ENCODE data around the gene ARHGDIG.

GRCh38 chr16:240559-240958 lies 39.8 kb upstream of the ARHGDIG start:
- TF ChIP-seq CTCF (IDR thresholded peaks at IDR 0.05; ENCODE audit: extremely low read depth in 1 of 2, insufficient read depth in 1 of 2, low read depth in 1 of 2, low read length in 2 of 2) (no peak), POLR2A (IDR thresholded peaks at IDR 0.05; ENCODE audit: low read depth, low read length) (no peak), POLR2AphosphoS5 (IDR thresholded peaks at IDR 0.05; ENCODE audit: insufficient read depth, low read depth, low read length) (no peak), MAX (IDR thresholded peaks at IDR 0.05; ENCODE audit: insufficient read depth, insufficient read length) (no peak), JUN (IDR thresholded peaks at IDR 0.05; ENCODE audit: borderline replicate concordance, insufficient read depth, insufficient read length, low read depth) (no peak), GATA2 (IDR thresholded peaks at IDR 0.05; ENCODE audit: insufficient read depth, insufficient read length, low read depth, low read length) (no peak), FOS (IDR thresholded peaks at IDR 0.05; ENCODE audit: borderline replicate concordance, insufficient read depth, low read length) (no peak), EZH2 (IDR thresholded peaks at IDR 0.05; ENCODE audit: borderline replicate concordance, low read depth, low read length, severe bottlenecking) (no peak), MYC (IDR thresholded peaks at IDR 0.05; ENCODE audit: low read depth, low read length) (no peak)

Data from endothelial cell of umbilical vein (primary cell).